ENCODE measurements around the gene ADAM19. TPM values are rescaled to one million over a fixed set of nuclear protein-coding genes. Genes with fewer than 3 reads are reported as not detected.

ADAM19 gene
- total and polyA plus RNA-seq, 3 experiments from 2014 or later: 4.1 to 26.8 (median 26.5) TPM

DNA sequence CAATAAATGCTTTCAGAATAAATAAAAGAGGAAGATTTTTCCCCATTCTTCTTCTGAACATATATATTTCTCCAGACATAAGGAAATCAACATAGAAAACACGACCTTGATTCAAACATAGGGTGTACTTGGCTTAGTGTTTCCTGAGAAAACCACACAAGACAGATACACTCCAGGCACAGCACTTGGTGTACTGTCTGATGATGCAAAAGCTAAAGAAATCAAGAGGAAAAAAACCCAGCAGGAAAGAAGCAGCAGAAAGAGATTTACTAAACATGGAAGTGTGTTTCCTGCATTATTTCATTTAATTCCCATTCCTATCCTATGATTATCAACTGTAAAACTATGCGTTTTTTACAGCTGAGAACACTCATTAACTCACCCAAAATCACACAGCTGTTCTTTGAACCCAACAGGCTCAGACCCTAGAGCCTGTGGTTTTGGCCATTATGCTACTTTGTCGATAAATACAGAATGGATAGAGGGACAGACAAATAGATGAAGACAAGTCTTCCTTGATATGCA, 69.4 kb downstream of the ADAM19 start:
- H3K4me3 ChIP-seq (ENCODE audit: low read length): no peak overlapping the region
- peaks cover 14 to 25% (median 19%) of the 10 kb centered on the region in 3 donors for H3K4me1 Mint-ChIP-seq
- POLR2A ChIA-PET: no interaction called here
- no peaks in the 10 kb centered on the region for H3K36me3 ChIP-seq (ENCODE audit: insufficient read depth, low read length)
- peaks cover 8 to 62% (median 26%) of the 10 kb centered on the region in 3 donors for H3K36me3 Mint-ChIP-seq
- no peaks in the 10 kb centered on the region for H3K9me3 Mint-ChIP-seq
- H3K27me3 Mint-ChIP-seq: no peaks in the 10 kb centered on the region
- H3K27ac Mint-ChIP-seq: peak overlapping the region in 4 of 8 donors; percentile 50 to 61 (median 56)
- no peaks in the 10 kb centered on the region for H3K9me3 ChIP-seq (ENCODE audit: low read length)
- CTCF ChIA-PET: no interaction called here
- no peak overlapping the region for H3K27ac ChIP-seq (ENCODE audit: low read depth, low read length)
- H3K27me3 ChIP-seq (ENCODE audit: insufficient read depth, low read length, poor library complexity, severe bottlenecking): no peaks in the 10 kb centered on the region
- no peaks in the 10 kb centered on the region for H3K4me1 ChIP-seq (ENCODE audit: insufficient read depth, low read length)
- no peak overlapping the region for H3K4me3 Mint-ChIP-seq
- no peak for DNase-seq

DNA sequence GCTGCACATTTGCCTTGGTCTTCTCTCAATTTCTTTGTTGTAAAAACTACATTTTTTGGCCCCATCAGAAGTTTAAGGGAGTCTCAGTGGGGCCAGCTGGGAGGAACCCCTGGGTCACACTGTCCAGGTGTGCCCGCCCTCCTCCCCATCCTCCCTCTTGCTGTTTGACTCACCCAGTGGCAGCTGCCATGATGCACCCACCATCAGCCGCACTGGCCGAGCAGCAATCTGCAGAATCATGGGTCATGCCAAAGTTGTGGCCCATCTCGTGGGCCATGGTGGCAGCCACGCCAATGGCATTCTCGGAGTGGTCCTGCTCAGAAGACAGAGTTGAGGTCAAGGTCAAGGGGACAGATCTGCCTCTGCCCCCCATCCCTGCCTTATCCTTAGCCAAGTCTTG, 70.1 kb downstream of the ADAM19 start:
- Histone ChIP-seq H3K27me3 (ENCODE audit: insufficient read depth, low read length, poor library complexity, severe bottlenecking) (no peaks in the 10 kb centered on the region), H3K27ac (ENCODE audit: low read depth, low read length) (no peak overlapping the region), H3K9me3 (ENCODE audit: low read length) (no peaks in the 10 kb centered on the region), H3K36me3 (ENCODE audit: insufficient read depth, low read length) (no peaks in the 10 kb centered on the region), H3K4me3 (ENCODE audit: low read length) (no peak overlapping the region), H3K4me1 (ENCODE audit: insufficient read depth, low read length) (no peaks in the 10 kb centered on the region)
- no peak for DNase-seq
- Mint-ChIP-seq H3K27ac (peak overlapping the region in 1 of 8 donors; percentile 78), H3K9me3 (no peaks in the 10 kb centered on the region), H3K4me1 (peaks cover 14 to 25% (median 19%) of the 10 kb centered on the region in 3 donors), H3K4me3 (no peak overlapping the region), H3K27me3 (no peaks in the 10 kb centered on the region), H3K36me3 (peaks cover 14 to 65% (median 28%) of the 10 kb centered on the region in 3 donors)
- CTCF ChIA-PET: no interaction called here
- POLR2A ChIA-PET: no interaction called here

DNA sequence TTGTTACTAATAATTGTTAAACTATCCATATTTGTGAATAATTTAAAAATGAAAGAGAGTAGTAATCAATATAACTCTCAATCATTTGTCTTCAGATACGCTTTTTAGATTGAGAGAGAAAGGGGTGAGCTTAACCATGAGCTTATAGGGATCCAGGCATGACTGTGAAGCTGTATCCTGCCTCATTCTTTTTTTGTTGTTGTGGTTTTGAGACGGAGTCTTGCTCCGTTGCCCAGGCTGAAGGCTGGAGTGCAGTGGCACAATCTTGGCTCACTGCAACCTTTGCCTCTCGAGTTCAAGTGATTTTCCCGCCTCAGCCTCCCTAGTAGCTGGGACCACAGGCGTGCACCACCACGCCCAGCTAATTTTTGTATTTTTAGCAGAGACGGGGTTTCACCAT, 71.5 kb downstream of the ADAM19 start:
- Mint-ChIP-seq H3K36me3 (peaks cover 14 to 61% (median 28%) of the 10 kb centered on the region in 3 donors), H3K4me3 (no peak overlapping the region), H3K9me3 (no peaks in the 10 kb centered on the region), H3K27me3 (no peaks in the 10 kb centered on the region), H3K27ac (peak overlapping the region in 1 of 8 donors; percentile 3), H3K4me1 (peaks cover 12 to 25% (median 19%) of the 10 kb centered on the region in 3 donors)
- CTCF ChIA-PET: no interaction called here
- Histone ChIP-seq H3K27ac (ENCODE audit: low read depth, low read length) (no peak overlapping the region), H3K36me3 (ENCODE audit: insufficient read depth, low read length) (no peaks in the 10 kb centered on the region), H3K4me1 (ENCODE audit: insufficient read depth, low read length) (no peaks in the 10 kb centered on the region), H3K9me3 (ENCODE audit: low read length) (no peaks in the 10 kb centered on the region), H3K27me3 (ENCODE audit: insufficient read depth, low read length, poor library complexity, severe bottlenecking) (no peaks in the 10 kb centered on the region), H3K4me3 (ENCODE audit: low read length) (no peak overlapping the region)
- DNase-seq: no peak
- POLR2A ChIA-PET: no interaction called here

DNA sequence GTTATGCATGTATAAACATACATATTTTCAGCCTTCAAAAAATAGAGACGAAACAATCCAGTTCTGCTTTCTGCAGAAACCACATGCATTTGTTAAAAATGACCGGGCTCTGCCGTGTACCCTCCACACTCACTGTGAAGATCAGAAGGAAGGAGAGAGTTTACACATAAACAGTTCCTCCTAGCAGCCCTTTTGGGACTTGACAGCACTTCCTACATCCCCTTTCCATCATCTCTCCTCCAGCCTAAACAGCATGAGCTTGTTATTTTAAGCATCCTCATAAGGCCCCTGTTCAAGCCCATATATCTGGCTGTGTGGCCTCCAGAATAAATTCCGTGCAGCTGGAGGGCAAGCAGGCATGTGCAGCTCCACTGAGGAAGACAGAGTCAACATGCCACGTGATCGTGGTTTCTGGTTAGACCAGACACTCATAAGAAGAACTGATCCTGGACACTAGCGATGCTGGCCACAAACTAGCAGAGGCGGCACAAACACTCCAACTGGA, 73.4 kb downstream of the ADAM19 start:
- Histone ChIP-seq H3K27ac (ENCODE audit: low read depth, low read length) (no peak overlapping the region), H3K27me3 (ENCODE audit: insufficient read depth, low read length, poor library complexity, severe bottlenecking) (no peaks in the 10 kb centered on the region), H3K4me3 (ENCODE audit: low read length) (no peak overlapping the region), H3K36me3 (ENCODE audit: insufficient read depth, low read length) (no peaks in the 10 kb centered on the region), H3K4me1 (ENCODE audit: insufficient read depth, low read length) (no peaks in the 10 kb centered on the region), H3K9me3 (ENCODE audit: low read length) (no peaks in the 10 kb centered on the region)
- POLR2A ChIA-PET: no interaction called here
- Mint-ChIP-seq H3K9me3 (no peaks in the 10 kb centered on the region), H3K36me3 (peaks cover 9 to 50% (median 21%) of the 10 kb centered on the region in 3 donors), H3K27ac (peak overlapping the region in 3 of 8 donors; percentile 21 to 55 (median 35)), H3K4me1 (peaks cover 11 to 25% (median 19%) of the 10 kb centered on the region in 3 donors), H3K27me3 (no peaks in the 10 kb centered on the region), H3K4me3 (no peak overlapping the region)
- CTCF ChIA-PET: no interaction called here
- no peak for DNase-seq

DNA sequence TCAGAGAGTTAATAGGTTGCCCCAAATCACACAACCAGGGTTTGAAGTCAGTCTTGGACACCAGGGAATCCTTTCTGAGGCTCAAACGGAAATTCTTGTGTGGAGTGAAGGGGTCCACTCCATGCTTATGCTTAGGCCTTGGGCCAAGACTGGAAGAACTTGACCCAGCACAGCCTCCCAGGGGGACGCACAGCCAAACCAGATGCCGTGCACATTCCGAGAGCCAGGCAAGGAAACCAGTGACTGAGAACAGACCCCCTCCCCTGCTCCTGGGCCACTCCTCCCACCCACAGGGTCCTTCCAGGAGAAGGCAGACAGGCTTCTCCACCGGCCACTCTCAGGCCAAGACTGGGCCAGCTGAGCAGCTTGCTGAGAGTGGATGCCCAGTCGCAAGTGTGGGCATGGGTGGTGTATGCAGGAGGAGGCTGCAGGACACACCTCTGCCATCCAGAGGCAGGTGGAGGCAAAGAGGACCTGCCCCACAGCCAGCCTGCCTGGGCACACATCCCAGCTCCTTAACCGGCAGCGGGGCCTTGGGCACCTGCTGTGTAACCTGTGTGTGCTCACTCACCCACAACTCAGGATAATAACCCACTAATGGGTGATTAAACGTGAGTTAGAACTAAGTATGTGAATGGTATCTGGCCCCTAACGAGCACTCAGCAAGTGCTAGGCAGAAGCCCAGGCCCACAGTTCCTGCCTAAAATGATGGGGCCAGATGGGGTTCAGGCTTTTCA, 77.5 kb downstream of the ADAM19 start:
- no peaks in the 10 kb centered on the region for H3K9me3 ChIP-seq (ENCODE audit: low read length)
- no peak overlapping the region for H3K4me3 ChIP-seq (ENCODE audit: low read length)
- no peak for DNase-seq
- no peaks in the 10 kb centered on the region for H3K36me3 ChIP-seq (ENCODE audit: insufficient read depth, low read length)
- no peak overlapping the region for H3K27ac ChIP-seq (ENCODE audit: low read depth, low read length)
- H3K9me3 Mint-ChIP-seq: no peaks in the 10 kb centered on the region
- ChIA-PET CTCF (no interaction called here), POLR2A (no interaction called here)
- peak overlapping the region in 1 of 8 donors; percentile 66 for H3K27ac Mint-ChIP-seq
- H3K4me1 ChIP-seq (ENCODE audit: insufficient read depth, low read length): no peaks in the 10 kb centered on the region
- H3K4me3 Mint-ChIP-seq: no peak overlapping the region
- H3K27me3 Mint-ChIP-seq: no peaks in the 10 kb centered on the region
- H3K27me3 ChIP-seq (ENCODE audit: insufficient read depth, low read length, poor library complexity, severe bottlenecking): no peaks in the 10 kb centered on the region
- peaks cover 9 to 38% (median 14%) of the 10 kb centered on the region in 3 donors for H3K36me3 Mint-ChIP-seq
- peaks cover 0 to 10% (median 9%) of the 10 kb centered on the region in 3 donors for H3K4me1 Mint-ChIP-seq

DNA sequence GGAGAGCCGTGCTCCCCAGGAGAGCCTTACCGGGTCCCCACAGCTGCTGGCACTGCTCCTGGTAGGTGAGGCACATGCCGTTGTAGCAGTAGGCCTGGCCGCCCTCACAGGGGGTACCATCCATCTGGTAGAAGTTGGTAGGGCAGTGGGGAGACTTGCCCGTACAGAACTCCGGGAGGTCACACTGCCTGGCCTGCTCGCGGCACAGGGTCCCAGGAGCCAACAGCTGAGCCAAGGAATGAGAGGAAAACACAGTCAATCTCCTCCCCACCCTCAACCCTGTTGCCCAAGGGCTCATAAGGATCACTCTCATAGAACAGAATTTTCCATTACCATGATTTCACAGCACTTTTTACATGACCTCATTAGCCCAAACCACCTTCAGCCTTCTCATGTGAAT, 78.7 kb downstream of the ADAM19 start:
- Histone ChIP-seq H3K4me1 (ENCODE audit: insufficient read depth, low read length) (no peaks in the 10 kb centered on the region), H3K4me3 (ENCODE audit: low read length) (no peak overlapping the region), H3K27me3 (ENCODE audit: insufficient read depth, low read length, poor library complexity, severe bottlenecking) (no peaks in the 10 kb centered on the region), H3K9me3 (ENCODE audit: low read length) (no peaks in the 10 kb centered on the region), H3K36me3 (ENCODE audit: insufficient read depth, low read length) (no peaks in the 10 kb centered on the region), H3K27ac (ENCODE audit: low read depth, low read length) (no peak overlapping the region)
- no peaks in the 10 kb centered on the region for H3K4me1 Mint-ChIP-seq
- H3K27ac Mint-ChIP-seq: peak overlapping the region in 2 of 8 donors; percentile 17 to 38
- H3K9me3 Mint-ChIP-seq: no peaks in the 10 kb centered on the region
- CTCF ChIA-PET: no interaction called here
- no peaks in the 10 kb centered on the region for H3K27me3 Mint-ChIP-seq
- POLR2A ChIA-PET: no interaction called here
- DNase-seq: no peak
- H3K4me3 Mint-ChIP-seq: no peak overlapping the region
- H3K36me3 Mint-ChIP-seq: peaks cover 9 to 36% (median 14%) of the 10 kb centered on the region in 3 donors

DNA sequence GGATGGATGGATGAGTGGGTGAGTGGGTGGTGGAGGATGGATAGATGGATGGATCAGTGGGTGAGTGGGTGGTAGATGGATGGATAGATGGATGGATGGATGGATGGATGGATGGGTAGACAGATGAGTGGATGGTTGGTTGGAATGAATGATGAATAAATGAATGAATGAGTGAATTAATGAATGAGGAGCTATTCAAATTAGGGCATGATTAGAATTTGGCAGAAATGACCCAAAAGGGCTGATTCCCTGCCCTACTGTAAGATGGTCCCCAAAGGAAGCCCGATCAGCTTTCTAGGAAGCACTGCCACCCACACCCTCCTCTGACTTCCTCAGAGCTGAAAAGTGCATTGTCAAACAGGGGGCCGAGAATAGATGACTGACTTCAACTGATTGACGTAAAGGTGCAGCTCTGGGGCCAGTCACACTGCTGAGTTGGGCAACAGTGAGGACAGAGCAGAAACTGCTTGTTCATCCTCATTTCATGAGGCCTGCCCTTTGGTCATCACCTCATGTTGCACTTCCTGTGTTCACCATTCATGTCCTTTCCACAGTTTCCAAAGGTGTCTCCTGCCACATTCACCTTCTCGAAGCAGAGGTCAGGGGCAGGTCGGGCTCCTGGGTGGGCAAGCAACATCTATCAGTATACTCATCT, 81.3 kb downstream of the ADAM19 start:
- peaks cover 0 to 3% (median 0%) of the 10 kb centered on the region in 3 donors for H3K4me1 Mint-ChIP-seq
- no peak for DNase-seq
- Histone ChIP-seq H3K27me3 (ENCODE audit: insufficient read depth, low read length, poor library complexity, severe bottlenecking) (no peaks in the 10 kb centered on the region), H3K27ac (ENCODE audit: low read depth, low read length) (no peak overlapping the region), H3K9me3 (ENCODE audit: low read length) (no peaks in the 10 kb centered on the region), H3K4me3 (ENCODE audit: low read length) (no peak overlapping the region), H3K4me1 (ENCODE audit: insufficient read depth, low read length) (no peaks in the 10 kb centered on the region), H3K36me3 (ENCODE audit: insufficient read depth, low read length) (no peaks in the 10 kb centered on the region)
- H3K4me3 Mint-ChIP-seq: no peak overlapping the region
- no peaks in the 10 kb centered on the region for H3K9me3 Mint-ChIP-seq
- H3K27ac Mint-ChIP-seq: peak overlapping the region in 2 of 8 donors; percentile 0 to 61
- H3K36me3 Mint-ChIP-seq: peaks cover 0 to 40% (median 14%) of the 10 kb centered on the region in 3 donors
- ChIA-PET POLR2A (no interaction called here), CTCF (interaction anchor here (1.5 kb wide), 1 partner anchor 249 kb away, joined by 3 read pairs; the partner anchor contains the start of gene LSM11)
- no peaks in the 10 kb centered on the region for H3K27me3 Mint-ChIP-seq

DNA sequence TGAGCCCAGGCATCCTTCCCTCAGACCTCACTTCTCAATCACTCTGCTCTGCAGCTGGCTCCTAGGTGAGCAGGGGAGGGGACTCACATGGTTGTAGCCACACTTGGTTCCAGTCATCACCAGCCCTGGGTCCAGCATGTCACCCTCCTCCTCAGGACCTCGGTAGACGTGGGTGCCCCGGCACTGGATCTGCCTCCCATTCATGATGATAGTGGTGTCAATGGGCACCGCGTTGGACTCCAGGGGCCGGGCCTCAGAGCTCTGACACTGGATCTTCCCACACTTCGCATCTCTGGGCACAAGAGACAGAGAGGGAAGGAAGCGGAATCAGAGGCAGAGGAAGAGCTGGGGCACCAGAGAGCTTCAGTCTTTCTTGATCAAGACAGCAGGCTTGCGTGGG, 82.7 kb downstream of the ADAM19 start:
- no peaks in the 10 kb centered on the region for H3K27me3 Mint-ChIP-seq
- no peaks in the 10 kb centered on the region for H3K36me3 ChIP-seq (ENCODE audit: insufficient read depth, low read length)
- POLR2A ChIA-PET: no interaction called here

More for the DNA sequence above, 82.7 kb downstream of the ADAM19 start:
- H3K27ac Mint-ChIP-seq: no peak overlapping the region
- H3K4me3 Mint-ChIP-seq: no peak overlapping the region
- peaks cover 0 to 8% (median 1%) of the 10 kb centered on the region in 3 donors for H3K4me1 Mint-ChIP-seq
- no peaks in the 10 kb centered on the region for H3K9me3 Mint-ChIP-seq
- DNase-seq: no peak
- CTCF ChIA-PET: no interaction called here
- H3K27me3 ChIP-seq (ENCODE audit: insufficient read depth, low read length, poor library complexity, severe bottlenecking): no peaks in the 10 kb centered on the region
- H3K27ac ChIP-seq (ENCODE audit: low read depth, low read length): no peak overlapping the region
- H3K36me3 Mint-ChIP-seq: peaks cover under 1 to 44% (median 18%) of the 10 kb centered on the region in 3 donors
- no peaks in the 10 kb centered on the region for H3K4me1 ChIP-seq (ENCODE audit: insufficient read depth, low read length)
- H3K4me3 ChIP-seq (ENCODE audit: low read length): no peak overlapping the region
- H3K9me3 ChIP-seq (ENCODE audit: low read length): no peaks in the 10 kb centered on the region

All from CD8-positive, alpha-beta memory T cell (primary cell).